ENCODE measurements around the gene IFI16.
"Not testable (repeated sequence)": the region's sequence is repeated elsewhere in the genome, so short reads cannot be mapped to it uniquely, and the experiment has no call there.

IFI16 gene

DNA sequence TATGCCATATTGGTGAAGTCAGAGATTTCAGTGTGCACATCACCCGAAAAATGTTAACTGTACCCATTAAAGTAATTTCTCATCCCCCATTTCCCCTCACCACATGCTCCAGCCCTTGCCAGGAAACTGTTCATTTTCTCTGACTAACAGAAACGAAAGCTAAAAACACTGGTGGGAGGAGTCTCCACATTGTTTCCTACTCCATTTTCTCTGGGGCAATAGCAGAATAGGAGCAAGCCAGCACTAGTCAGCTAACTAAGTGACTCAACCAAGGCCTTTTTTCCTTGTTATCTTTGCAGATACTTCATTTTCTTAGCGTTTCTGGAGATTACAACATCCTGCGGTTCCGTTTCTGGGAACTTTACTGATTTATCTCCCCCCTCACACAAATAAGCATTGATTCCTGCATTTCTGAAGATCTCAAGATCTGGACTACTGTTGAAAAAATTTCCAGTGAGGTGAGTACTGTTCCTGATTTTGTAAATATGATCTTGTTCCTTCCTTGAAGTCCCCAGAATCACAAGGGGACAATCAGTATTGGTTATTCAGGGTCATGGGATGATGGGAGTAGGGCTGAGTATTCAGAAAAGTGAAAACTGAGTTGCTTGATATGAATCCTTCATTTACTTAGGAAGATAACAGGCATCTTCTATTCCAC lies at the start of gene IFI16:
TSS of gene IFI16 (plus strand) at position 204 of the 658 bp plus-strand sequence. CDS start 4,774 bp downstream, outside the sequence.
- DNase-seq, result peak in 5 of 14 donors; percentile 13 to 37 (median 17)

DNA sequence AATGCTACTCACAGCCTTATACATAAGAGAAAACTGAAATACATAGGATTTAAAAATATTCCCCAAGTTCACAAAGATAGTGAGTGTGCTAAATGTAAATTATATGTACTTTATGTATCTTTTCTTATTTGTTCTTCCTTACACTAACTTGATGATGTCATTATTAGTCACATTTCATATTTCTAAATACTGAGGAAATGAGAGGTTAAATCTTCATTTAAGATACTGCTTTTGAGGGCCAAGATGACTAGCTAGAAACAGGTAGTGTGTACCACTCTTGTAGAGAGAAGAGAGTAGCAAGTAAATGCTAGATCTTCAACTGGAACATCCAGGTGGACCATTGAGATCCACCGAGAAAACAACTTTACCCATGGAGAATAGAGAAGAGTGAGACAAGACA lies 48.5 kb upstream of the IFI16 start:
- DNase-seq, result no peak

DNA sequence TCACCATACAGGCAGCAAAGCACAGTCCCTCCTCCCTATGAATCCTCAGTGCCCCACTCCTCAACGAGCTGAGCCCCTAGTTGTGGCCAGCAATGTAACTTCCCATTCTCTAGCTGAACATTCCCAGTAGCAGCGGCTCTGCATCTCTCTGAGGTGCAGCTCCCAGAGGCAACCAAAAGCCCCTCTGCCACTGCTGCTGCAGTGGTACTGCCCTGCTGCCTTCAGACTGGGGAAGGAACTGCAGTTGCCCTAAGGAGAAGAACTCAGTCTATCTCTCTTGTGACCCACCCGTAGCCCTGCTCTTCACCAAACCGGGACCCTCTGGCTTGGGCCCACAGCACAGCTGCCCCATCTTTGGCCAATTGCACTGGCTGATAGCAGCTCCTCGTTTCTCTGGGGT lies 46.7 kb upstream of the IFI16 start:
- no peak for DNase-seq

DNA sequence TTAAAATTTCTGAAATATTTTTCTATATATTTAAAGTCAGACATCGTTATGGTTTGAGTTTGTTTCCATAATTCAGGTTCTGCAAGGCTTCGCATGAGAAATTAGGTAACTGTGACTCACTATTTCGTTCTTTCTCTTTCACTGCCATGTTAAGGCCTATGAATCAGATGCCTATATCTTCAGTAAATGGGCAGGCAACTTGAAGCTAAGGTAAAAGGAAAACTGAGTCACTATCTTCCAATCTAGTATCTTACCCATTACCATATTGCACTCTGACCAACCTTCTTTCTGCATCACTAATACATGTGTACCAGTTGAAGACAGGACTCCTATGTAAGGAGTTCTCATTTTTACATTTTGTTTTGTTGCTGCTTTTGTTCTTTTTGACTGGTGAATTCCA lies 40.5 kb upstream of the IFI16 start:
- no peak for DNase-seq

DNA sequence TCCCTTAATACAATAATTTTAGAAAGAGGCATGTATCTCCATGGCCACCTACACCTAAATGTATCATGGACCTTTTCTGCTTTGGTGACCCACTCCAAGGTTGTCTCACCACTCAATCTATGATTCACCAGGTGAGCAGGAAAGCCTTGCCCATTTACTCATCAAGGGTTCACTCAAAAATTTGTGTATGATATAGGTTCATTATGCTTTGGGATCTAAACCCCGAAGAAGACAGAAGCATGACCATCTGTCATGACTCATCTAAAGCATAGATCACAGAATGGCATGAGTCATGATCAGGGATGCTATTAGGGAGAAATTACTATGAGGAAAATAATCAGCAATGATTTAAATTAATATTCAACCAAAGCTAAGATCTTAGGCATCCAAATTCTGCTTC lies 39.9 kb upstream of the IFI16 start:
- no peak for DNase-seq

DNA sequence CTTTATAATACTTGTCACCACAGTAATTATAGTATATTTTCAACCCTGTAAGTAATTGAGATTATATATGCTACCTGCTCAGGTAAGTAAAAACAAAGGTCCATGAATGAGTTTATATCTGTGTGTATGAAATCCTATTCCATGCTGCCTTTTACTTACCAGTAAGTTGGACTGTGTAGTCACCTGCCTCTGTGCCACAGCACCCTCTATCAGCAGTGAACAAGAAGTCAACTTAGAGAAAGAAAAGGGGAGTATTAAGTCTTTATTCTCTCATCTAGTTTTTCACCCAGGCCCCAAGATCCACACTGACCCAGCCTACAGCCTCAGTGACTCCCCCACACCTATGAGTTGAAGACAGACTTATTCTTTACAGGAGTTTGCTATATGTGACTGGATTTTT lies 36.9 kb upstream of the IFI16 start:
- no peak for DNase-seq

DNA sequence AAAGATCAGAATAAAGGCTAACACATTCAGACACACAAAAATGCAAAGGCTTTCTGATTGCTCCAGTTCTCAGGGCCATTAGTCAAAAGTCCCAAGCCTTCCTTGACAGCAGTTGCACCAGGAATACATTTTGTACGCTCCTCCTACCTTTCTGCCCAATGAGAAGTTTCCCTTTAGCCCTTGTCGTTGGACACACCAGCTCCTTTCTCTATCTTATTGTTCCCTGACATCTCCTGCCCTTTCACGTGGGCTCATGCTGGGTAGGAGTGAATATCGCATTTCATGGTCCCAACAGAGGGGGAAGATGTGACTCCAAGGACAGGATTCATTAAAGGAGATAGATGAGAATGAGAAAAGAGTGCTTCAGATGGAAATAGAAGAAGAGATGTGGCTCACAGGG lies 33.5 kb upstream of the IFI16 start:
- no peak for DNase-seq

DNA sequence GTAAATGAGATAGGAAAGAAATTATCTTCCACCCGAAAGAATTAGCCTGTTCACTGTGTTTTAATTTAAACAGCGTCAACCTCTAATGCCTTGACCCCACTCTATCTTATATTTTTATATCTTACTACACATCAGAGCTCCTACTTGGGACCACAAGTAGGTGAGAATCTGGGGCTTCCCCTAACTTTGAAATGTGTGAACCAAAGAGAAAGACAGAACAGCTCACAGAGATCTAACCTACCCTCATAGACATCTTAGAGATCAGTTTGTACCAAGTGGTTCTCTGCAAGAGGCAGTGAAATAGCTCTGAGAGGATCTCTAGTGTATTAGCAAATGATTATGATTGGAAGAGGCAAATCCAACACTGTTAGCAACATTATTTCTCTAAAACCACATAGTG lies 31.0 kb upstream of the IFI16 start:
- DNase-seq, result no peak

DNA sequence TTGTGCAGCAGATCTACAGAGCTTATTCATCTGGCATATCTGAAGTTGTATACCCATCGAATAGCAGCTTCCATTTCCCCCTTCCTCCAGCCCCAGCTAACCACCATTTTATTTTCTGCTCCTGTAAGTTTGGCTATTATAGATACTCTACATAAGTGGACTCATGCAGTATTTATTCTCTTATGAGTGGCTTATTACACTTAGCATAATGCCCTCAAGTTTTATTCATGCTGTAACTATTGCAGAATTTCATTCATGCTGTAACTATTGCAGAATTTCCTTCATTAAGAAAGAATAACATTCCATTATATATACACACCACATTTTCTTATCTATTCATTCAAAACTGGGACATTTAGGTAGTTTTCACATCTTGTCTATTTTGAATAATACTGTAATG lies 30.5 kb upstream of the IFI16 start:
- no peak for DNase-seq

DNA sequence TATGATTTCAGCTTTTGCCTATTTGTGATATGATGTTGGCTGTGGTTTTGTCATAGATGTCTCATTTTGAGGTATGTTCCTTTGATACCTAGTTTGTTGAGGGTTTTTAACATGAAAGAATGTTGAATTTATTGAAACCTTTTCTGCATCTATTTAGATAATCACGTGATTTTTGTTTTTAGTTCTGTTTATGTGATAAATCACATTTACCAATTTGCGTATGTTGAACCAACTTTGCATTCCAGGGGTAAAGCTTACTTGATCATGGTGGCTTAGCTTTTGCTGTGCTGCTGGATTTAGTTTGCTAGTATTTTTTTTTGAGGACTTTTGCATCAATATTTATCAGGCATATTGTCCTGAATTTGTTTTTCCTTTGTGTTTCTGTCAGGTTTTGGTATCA lies 26.5 kb upstream of the IFI16 start:
- DNase-seq, result no peak

DNA sequence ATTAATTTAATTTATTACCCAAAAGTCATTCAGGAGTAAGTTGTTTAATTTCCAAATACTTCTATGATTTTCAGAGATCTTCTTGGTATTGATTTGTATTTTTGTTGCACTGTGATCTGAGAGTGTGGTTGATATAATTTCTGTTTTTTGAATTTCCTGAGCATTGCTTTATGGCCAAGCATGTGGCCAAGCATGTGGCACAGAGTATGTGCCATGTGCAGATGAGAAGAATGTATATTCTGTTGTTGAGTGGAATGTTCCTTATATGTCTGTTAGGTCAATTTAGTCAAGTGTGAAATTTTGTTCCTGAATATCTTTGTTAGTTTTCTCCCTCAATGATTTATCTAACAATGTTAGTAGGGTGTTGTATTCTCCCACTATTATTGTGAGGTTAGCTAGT lies 25.3 kb upstream of the IFI16 start:
- DNase-seq, result no peak

DNA sequence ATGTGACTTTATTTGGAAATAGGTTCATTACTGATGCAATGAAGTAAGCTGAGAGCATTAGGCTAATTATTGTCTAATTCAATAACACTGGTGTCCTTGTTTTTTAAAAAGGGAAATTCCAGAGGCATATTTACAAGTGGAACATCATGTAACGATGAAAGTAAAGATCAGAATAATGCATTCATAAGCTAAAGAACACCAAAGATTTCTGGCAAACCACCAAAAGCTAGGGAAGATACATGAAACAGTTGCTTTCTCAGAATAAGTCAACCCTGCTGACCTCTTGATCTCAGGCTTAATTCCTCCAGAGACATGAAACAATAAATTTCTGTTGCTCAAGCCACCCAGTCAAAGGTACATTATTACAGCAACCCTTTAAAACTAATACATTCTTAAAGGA lies 20.3 kb upstream of the IFI16 start:
- DNase-seq, result no peak

DNA sequence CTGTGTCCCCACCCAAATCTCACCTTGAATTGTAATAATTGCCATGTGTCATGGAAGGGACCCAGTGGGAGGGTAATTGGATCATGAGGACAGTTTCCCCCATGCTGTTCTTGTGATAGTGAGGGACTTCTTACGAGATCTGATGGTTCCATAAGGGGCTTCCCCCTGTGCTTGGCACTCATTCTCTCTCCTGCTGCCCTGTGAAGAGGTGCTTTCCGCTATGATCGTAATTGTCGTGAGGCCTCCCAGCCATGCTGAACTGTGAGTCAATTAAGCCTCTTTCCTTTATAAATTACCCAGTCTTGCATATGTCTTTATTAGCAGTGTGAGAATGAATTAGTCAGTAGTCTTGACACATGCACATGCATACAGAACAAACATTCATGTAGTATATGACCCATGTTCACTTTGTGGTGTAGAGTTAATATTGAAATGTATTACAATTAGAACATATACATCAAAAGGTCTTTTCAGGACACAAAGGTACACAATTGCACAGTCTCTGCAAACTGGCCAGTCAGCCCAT lies 16.9 kb upstream of the IFI16 start:
- DNase-seq, result no peak

DNA sequence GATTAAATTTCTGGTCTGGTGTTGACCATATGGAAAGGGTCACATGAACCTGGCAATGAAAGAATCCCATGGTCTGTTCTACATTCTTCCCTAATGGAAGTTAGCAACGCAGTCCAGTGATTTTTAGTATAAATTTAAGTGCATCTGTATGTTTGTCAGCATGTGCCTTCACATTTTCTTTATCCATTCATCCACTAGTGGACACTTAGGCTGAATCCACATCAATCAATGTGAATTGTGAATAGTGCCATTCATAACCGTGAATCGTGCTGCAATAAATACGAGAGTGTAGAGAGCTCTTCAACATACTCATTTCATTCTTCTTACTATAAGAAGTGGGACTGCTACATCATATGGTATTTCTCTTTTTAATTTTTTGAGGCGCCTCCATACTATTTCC lies 12.7 kb upstream of the IFI16 start:
- no peak for DNase-seq

DNA sequence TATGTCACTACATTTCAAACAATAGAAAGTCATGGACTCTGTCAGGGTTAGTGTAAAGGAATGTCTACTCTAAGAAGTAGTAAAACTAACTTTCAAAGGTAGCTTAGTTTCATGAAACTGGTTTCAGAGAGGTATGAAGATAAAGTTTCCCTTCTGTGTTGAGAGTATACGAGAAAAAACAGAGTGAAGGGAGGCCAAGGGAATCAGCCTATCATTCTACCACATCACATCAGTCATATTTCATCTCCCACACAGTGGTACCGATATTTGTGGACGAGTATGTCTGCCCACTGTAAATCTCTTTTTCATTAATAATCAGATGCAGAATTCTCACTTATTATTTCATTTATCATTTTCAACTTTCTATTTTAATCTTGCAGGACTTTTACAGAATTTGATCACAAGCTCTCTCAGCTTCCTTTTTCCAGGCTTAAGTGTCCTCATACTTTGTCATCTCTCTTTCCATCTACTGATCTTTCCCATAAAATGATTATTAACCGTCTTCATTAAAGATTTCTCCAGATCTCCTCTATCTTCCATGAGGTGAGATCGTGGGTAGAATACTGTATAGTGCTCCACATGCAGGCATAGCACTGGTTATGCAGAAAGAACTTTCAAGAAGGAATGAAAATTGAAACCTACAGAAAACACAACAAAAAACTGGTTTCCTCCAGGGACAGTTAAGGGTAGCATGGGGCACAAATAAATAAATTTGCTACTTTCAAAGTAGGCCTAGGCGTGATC lies 11.5 kb upstream of the IFI16 start:
- no peak for DNase-seq

DNA sequence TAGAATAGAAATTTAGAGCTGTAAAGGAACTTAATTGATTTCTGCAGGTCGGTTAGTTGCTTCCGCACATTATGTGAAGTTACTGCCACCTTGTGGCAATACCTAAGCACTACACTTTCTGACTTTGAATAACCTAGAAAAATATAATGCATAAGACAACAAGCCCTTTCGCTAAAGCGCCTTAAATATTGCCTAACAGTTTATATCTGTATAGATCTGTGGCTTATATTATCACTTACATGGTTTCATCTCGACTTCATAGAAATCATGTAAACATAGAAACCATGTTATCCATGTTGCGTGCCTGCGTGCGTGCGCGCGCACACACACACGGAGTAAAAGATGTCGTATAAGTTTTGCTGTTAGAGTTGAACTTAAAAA lies 10.9 kb upstream of the IFI16 start:
- DNase-seq, result peak in 5 of 14 donors; percentile 17 to 46 (median 33)

DNA sequence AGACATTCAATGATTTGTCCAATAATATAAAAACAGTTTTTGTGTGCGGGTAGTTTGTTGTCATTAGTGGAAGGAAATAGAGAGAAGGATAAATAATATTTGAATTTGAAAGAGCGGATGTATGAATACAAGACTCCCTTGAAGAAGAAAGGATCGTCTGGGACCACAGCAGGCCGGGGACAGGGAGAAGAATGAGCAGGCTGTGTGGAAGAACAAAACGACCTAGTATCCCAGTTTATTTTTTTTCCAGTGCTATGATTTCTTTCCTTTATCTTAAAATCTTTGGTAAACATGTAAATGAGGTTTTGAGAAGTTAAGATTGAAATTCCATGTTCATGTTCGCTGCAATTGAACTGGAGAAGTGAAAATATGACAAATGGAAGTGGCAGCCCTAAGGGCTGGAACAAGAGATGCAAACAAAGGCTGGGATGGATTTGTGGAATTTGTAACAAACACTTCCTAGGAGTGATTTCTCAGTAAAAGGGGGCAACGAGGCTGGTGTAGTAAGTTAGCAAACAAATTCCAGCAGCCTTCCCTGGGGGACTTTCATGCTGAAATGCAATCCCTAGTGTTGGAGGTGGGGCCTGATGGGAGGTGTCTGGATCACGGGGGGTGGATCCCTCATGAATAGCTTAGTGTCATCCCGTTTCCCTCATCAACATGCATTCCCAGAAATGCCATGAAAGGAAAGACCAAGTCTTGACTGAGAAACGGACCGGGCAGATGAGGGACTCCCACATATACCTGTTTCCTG lies 10.2 kb upstream of the IFI16 start:
- peak in 12 of 14 donors; percentile 41 to 89 (median 74) for DNase-seq

DNA sequence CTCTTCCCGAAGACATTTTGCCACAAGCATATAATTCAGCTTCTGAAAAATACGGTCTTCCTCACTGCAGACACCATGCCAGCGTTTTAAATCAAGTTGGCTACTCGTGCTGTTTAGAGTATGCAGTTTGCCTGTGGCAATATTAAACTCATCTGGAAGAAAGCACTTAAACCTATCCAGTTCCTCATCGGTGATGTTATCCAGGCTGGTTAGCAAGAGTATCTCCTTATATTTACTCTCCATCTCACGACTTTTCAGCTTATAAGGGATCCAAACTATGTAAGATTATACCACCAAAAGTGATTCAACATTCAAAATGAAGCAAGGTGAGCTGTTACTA lies 9.7 kb upstream of the IFI16 start:
- DNase-seq, result no peak

DNA sequence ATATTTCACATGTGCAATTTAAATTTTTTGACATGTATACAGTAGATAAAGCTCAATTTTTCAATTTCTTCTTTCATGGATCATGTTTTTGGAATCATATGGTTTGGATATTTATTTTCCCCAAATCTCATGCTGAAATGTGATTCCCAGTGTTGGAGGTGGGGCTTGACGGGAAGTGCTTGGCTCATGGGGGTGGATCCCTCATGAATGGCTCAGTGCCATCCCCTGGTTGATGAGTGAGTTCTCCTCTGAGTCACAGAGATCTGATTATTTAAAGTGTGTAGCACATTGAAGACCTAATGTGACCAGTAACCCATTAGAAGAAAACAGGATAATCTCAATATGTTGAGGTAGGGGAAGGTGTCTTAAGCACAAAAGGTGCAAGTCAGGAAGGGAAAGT lies 9.1 kb upstream of the IFI16 start:
- DNase-seq, result peak in 10 of 14 donors; percentile 6 to 94 (median 46)

DNA sequence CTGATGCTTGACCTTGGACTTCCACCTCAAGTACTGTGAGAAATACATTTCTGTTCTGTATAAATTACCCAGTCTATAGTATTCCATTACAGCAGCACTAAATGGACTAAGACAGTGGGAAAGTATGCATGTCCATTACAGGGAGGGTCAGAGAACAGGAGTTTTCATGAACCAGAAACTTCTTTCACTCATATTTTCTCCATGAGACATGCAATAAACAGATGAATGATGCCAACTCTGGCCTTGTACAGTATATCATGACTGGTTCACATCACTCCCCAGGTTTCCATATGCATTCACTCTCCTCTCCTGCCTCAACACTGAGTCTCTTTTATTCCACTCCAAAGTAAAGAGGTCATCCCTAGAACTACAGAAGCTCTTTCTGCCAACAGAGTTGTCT lies 4.5 kb upstream of the IFI16 start:
- DNase-seq, result no peak

DNA sequence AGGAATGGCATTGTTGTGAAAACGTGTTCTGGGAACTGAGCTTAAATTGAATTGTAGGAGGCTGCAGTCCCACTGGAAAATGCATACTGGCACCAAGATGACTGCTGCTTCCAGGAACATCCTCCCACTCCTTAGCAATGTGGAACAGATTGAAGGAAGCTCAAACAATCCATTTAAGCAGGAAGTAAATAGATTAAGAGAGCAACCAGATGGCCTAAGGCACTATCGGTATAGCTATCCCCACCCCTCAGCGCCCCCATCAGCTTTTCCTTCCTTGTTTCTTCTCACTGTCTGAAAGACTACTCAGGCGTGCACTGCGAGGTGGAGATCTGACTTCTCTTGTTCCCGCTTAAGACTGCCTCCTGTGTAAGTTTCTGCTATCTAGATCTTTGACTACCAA lies 4.0 kb upstream of the IFI16 start:
- DNase-seq, result peak in 3 of 14 donors; percentile 3 to 19 (median 16)

DNA sequence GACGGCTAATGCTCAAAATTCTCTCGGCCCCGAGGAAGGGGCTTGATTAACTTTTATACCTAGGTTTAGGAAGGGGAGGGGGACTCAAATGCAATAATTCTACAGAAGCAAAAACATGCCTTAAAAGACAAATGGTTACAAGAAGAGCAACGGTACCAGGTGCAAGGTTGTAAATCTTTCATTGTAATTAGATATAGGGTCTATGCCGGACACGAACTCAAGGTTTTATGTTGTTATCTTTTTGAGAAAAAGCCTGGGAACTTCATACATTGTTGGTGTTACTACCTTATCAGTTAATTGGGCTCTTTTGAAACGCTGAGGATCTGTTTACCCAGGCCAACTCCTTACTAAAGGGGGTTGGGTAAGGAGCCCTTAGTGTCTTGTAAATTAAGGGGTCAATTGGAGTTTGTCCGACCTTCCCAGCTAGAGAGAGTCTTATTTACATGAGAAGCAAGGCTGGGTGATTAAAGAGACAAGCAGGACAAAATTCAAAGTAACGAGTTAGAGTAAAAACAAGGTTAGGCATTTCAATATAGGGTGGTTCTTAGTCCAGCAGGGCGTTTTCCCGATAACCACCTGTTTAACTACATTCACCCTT lies 3.4 kb upstream of the IFI16 start:
- DNase-seq, result not testable (repeated sequence)

DNA sequence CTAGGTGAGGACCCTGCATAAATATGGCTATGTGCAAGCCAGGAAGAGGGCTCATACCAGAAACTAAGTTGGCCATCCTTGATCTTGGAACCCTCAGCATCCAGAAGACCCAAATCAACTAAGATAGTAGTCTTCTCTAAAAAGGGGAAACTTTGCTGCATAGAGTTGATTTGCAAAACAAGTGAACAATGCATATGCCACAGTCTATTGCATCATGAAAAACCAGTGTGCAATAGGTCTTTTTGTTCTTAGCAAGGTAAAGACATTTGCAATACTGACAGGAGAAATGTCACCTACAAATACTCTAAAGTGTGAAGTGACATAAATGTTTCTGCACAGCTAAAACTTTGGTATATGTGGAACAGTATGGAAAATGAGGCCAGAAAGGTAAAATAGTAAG lies 2.0 kb upstream of the IFI16 start:
- DNase-seq, result no peak

Measured in C1 segment of cervical spinal cord (tissue), 14 donors.